Upper lobe of right lung (tissue), 1 donor: ENCODE data around the gene CGNL1. TPM values are rescaled to one million over a fixed set of nuclear protein-coding genes. Genes with fewer than 3 reads are reported as not detected.

Source experiments
- ATAC-seq: fragments of 200-7000 bp; cut with Tn5 transposase; one replicate; pipeline ENCODE4 v1.9.1; 2020; ENCODE audit warnings: mild to moderate bottlenecking, moderate library complexity
- DNase-seq: peaks from one replicate; pipeline ENCODE4 v3.0.0-alpha.2; 2020
- H3K27ac ChIP-seq: fragments of 200-600 bp; one replicate; pipeline ENCODE4 v1.8.0; 2022
- H3K27me3 ChIP-seq: fragments of 200-600 bp; one replicate; pipeline ENCODE4 v1.8.0; 2022; ENCODE audit warnings: mild to moderate bottlenecking
- H3K36me3 ChIP-seq: fragments of 200-600 bp; one replicate; pipeline ENCODE4 v1.8.0; 2022
- H3K4me1 ChIP-seq: fragments of 200-600 bp; one replicate; pipeline ENCODE4 v1.8.0; 2022
- H3K4me3 ChIP-seq: fragments of 200-600 bp; one replicate; pipeline ENCODE4 v1.8.0; 2022; ENCODE audit warnings: mild to moderate bottlenecking
- H3K9me3 ChIP-seq: fragments of 200-600 bp; one replicate; pipeline ENCODE4 v1.8.0; 2022
- CTCF ChIP-seq: fragments of 200-600 bp; IDR thresholded peaks from one replicate; pipeline ENCODE4 v1.8.0; 2022; ENCODE audit warnings: antibody characterized with exemption
- intact Hi-C: fragments of 100-400 bp; cut with DNase I; formaldehyde crosslinking; loops from one replicate; pipeline ENCODE4 v1.11.0; 2022
- total RNA-seq: library from RNA; stranded (reverse); fragmentation: NEBNext Ultra II Directional; extraction: Animal tissue kit (Norgen Biotek cat#: 25700); gene quantifications from one replicate; pipeline ENCODE4 v1.2.1, GENCODE V29; 2021
- donor health status: DM: no; HTN: yes; CAD: no; lungs with severe emphysema.

CGNL1 gene
- total RNA-seq, 1 donor from 2014 or later, result 54.9 TPM

- DNase-seq, result no peak
- no peak for ATAC-seq
- Histone ChIP-seq H3K4me3 (no peak overlapping the region), H3K9me3 (no peaks in the 10 kb centered on the region), H3K27ac (peak overlapping the region; percentile 66), H3K4me1 (peaks cover 21% of the 10 kb centered on the region), H3K27me3 (no peaks in the 10 kb centered on the region), H3K36me3 (no peaks in the 10 kb centered on the region)
- intact Hi-C loops, result no loop called here
- TF ChIP-seq CTCF, result no peak
Observed at GRCh38 chr15:57599296-57599810, 223.0 kb downstream of the CGNL1 start.

DNA sequence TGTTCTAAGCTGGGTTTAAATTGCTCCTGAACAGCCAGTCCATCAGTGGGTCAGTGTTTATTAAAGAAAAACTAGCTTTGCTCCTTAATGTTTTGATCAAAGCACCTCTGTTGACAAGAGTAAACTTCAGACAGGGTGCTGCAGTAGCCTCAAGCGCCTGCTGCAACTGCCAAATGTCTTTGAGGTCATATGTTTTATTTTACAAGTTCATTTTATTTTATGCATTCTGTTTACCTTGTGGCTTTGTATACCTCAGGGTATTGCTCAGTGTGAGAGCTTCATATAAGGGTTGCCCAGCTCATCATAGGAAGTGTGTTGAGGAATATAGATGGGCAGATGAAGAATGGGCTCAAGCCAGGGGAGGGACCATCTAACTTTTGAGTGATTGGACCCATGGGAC lies 223.9 kb downstream of the CGNL1 start:
- intact Hi-C loops, result no loop called here
- Histone ChIP-seq H3K4me3 (no peak overlapping the region), H3K27ac (no peak overlapping the region), H3K27me3 (no peaks in the 10 kb centered on the region), H3K9me3 (no peaks in the 10 kb centered on the region), H3K36me3 (no peaks in the 10 kb centered on the region), H3K4me1 (peaks cover 16% of the 10 kb centered on the region)
- TF ChIP-seq CTCF, result no peak
- DNase-seq (no peak), ATAC-seq (no peak)

Other genes starting within 250 kb of the CGNL1 start
- gene MYZAP, start 215.4 kb downstream of the CGNL1 start, total RNA-seq, result 30.9 TPM